Neural progenitor cell (in vitro differentiated cells): ENCODE results near the gene PRR19. TPM values are rescaled to one million over a fixed set of nuclear protein-coding genes. Genes with fewer than 3 reads are reported as not detected.

Source experiments
- DNase-seq: peaks from one replicate; pipeline ENCODE4 v3.0.0-alpha.2; 2016; ENCODE audit warnings: low spot score
- H2AFZ ChIP-seq: fragments of 200-600 bp; sonication (generic); replicated peaks from 2 replicates; pipeline ENCODE4 v1.6.1; 2016; ENCODE audit warnings: antibody characterized with exemption
- H3F3A ChIP-seq: fragments of 200-600 bp; sonication (generic); 2 replicates; pipeline ENCODE4 v1.6.1; 2016; ENCODE audit warnings: antibody characterized with exemption, low read depth
- H3K27ac ChIP-seq: fragments of 200-600 bp; sonication (generic); 2 replicates; pipeline ENCODE4 v1.5.1; 2016; ENCODE audit warnings: mild to moderate bottlenecking
- H3K27me3 ChIP-seq: fragments of 200-600 bp; sonication (generic); 2 replicates; pipeline ENCODE4 v1.6.1; 2016; ENCODE audit warnings: mild to moderate bottlenecking, moderate library complexity
- H3K36me3 ChIP-seq: fragments of 200-600 bp; sonication (generic); 2 replicates; pipeline ENCODE4 v1.5.1; 2016
- H3K4me1 ChIP-seq: fragments of 200-600 bp; sonication (generic); 2 replicates; pipeline ENCODE4 v1.6.1; 2016; ENCODE audit warnings: mixed run types
- H3K4me2 ChIP-seq: fragments of 200-600 bp; sonication (generic); 2 replicates; pipeline ENCODE4 v1.6.1; 2016
- H3K4me3 ChIP-seq: fragments of 200-600 bp; sonication (generic); 2 replicates; pipeline ENCODE4 v1.5.1; 2016
- H3K79me2 ChIP-seq: fragments of 200-600 bp; sonication (generic); 2 replicates; pipeline ENCODE4 v1.6.1; 2016; ENCODE audit warnings: low read depth
- H3K9ac ChIP-seq: fragments of 200-600 bp; sonication (generic); 2 replicates; pipeline ENCODE4 v1.6.1; 2016
- H3K9me3 ChIP-seq: fragments of 200-600 bp; sonication (generic); 2 replicates; pipeline ENCODE4 v1.5.1; 2016; ENCODE audit warnings: low read depth
- H4K20me1 ChIP-seq: fragments of 200-600 bp; sonication (generic); 2 replicates; pipeline ENCODE4 v1.6.1; 2016; ENCODE audit warnings: low read depth
- H3K27ac Mint-ChIP-seq: 3 replicates; pipeline ENCODE4 v1.8.0; 2021; ENCODE audit warnings: mixed read lengths
- H3K27me3 Mint-ChIP-seq: 2 replicates; pipeline ENCODE4 v1.8.0; 2022; ENCODE audit warnings: low read depth, mild to moderate bottlenecking, inconsistent platforms, moderate library complexity, mixed read lengths; ENCODE audit not compliant: insufficient read depth
- H3K36me3 Mint-ChIP-seq: 3 replicates; pipeline ENCODE4 v1.8.0; 2021; ENCODE audit warnings: mixed read lengths
- H3K4me1 Mint-ChIP-seq: 3 replicates; pipeline ENCODE4 v1.8.0; 2021; ENCODE audit warnings: mixed read lengths
- H3K4me3 Mint-ChIP-seq: 3 replicates; pipeline ENCODE4 v1.8.0; 2021; ENCODE audit warnings: mild to moderate bottlenecking, moderate library complexity, mixed read lengths
- H3K9me3 Mint-ChIP-seq: 3 replicates; pipeline ENCODE4 v1.8.0; 2020; ENCODE audit warnings: mixed read lengths
- EZH2 ChIP-seq: fragments of 200-600 bp; sonication (generic); IDR thresholded peaks from 2 replicates; pipeline ENCODE4 v1.6.1; 2017; ENCODE audit warnings: antibody characterized with exemption, mild to moderate bottlenecking, moderate library complexity
- EZH2phosphoT487 ChIP-seq: fragments of 200-600 bp; sonication (generic); IDR thresholded peaks from 2 replicates; pipeline ENCODE4 v1.6.1; 2017; ENCODE audit warnings: antibody characterized with exemption
- total RNA-seq: library from RNA; depleted of rRNA; stranded (reverse); fragments of >200 nt; gene quantifications from 2 replicates; pipeline ENCODE4 v1.2.3, GENCODE V29; 2015; ENCODE audit warnings: low replicate concordance
- TF ChIP-seq, protein P1 (sequence below): fragments of 200-600 bp; sonication (generic); IDR thresholded peaks from 2 replicates; pipeline ENCODE4 v1.5.1; 2017; ENCODE audit warnings: antibody characterized with exemption, mild to moderate bottlenecking

Gene PRR19
- total RNA-seq, 1 donor from 2014 or later, result 1.0 TPM

DNA sequence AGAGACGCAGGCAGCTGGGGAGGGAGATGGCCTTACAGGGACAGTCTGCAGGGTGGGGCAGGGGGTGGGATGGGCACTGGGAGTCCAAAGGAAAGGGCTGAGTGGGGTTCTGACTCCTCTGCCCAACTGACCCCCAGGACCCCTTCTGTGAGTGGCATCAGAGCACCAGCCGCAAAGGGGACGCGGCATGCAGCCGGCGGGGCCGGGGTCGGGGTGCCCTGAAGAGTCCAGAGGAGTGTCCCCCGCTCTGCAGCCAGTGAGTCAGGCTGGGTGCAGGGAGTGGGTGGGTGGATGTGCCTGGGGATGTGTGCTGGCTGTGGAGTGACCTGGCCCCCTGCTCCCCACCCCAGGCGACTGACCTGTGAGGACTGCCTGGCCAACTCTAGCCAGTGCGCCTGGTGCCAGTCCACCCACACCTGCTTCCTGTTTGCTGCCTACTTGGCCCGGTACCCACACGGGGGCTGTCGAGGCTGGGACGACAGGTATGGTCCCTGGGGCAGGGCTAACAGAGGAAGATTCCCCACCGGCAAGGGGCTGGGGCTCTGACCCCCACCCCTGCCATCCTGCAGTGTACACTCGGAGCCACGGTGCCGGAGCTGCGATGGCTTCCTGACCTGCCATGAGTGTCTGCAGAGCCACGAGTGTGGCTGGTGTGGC lies 49.3 kb downstream of the PRR19 start:
- Mint-ChIP-seq H3K27ac (no peak overlapping the region), H3K36me3 (peaks cover 26% of the 10 kb centered on the region), H3K27me3 (peaks cover 8% of the 10 kb centered on the region), H3K4me3 (no peak overlapping the region), H3K4me1 (peaks cover 27% of the 10 kb centered on the region), H3K9me3 (no peaks in the 10 kb centered on the region)
- Histone ChIP-seq H3K9me3 (no peaks in the 10 kb centered on the region), H3K36me3 (no peaks in the 10 kb centered on the region), H4K20me1 (no peaks in the 10 kb centered on the region), H3K27ac (no peak overlapping the region), H3K9ac (no peak overlapping the region), H3K4me1 (no peaks in the 10 kb centered on the region), H3K4me3 (no peak overlapping the region), H3K4me2 (no peak overlapping the region), H3K27me3 (no peaks in the 10 kb centered on the region), H3F3A (no peaks in the 10 kb centered on the region), H3K79me2 (no peaks in the 10 kb centered on the region), H2AFZ (no peak overlapping the region)
- no peak for DNase-seq
- no peak for TF ChIP-seq EZH2
- TF ChIP-seq, protein P1, sequence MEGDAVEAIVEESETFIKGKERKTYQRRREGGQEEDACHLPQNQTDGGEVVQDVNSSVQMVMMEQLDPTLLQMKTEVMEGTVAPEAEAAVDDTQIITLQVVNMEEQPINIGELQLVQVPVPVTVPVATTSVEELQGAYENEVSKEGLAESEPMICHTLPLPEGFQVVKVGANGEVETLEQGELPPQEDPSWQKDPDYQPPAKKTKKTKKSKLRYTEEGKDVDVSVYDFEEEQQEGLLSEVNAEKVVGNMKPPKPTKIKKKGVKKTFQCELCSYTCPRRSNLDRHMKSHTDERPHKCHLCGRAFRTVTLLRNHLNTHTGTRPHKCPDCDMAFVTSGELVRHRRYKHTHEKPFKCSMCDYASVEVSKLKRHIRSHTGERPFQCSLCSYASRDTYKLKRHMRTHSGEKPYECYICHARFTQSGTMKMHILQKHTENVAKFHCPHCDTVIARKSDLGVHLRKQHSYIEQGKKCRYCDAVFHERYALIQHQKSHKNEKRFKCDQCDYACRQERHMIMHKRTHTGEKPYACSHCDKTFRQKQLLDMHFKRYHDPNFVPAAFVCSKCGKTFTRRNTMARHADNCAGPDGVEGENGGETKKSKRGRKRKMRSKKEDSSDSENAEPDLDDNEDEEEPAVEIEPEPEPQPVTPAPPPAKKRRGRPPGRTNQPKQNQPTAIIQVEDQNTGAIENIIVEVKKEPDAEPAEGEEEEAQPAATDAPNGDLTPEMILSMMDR, result no peak
- TF ChIP-seq EZH2phosphoT487, result no peak

DNA sequence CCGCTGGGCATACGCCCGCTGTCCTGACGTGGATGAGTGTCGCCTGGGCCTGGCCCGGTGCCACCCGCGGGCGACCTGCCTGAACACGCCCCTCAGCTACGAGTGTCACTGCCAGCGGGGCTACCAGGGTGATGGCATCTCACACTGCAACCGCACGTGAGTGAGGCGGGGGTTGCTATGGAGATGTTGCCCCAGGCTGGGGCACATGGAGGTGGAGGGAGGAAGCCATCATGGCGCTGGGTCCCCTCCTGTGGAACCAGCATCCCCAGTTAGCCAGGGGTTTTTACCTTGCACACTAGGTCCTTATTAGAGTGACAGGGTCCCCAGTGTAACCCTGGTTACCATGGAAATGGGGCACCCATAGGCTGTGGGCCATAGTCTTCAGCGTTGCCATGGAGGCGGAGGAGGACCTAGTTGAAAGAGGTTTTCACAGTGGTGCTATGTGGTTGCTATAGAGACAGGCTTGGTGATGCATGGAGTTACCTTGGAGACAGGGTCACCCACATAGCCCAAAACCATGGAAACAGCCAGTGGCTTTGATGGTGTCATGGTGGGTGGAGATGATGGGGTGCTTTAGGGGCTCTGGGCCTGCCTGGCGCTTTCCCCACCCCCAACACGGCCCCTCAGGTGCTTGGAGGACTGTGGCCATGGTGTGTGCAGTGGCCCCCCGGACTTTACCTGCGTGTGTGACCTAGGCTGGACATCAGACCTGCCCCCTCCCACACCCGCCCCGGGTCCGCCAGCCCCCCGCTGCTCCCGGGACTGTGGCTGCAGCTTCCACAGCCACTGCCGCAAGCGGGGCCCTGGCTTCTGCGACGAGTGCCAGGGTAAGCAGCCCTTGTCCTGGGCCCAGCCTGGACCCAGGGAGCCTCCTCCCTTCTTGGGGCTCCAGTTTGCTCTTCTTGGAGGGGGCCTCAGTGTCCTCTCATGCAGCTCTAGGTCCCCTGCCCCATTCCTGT lies 50.6 kb downstream of the PRR19 start:
- Histone ChIP-seq H3K4me3 (no peak overlapping the region), H3K4me1 (no peaks in the 10 kb centered on the region), H3K27me3 (no peaks in the 10 kb centered on the region), H3K36me3 (no peaks in the 10 kb centered on the region), H3K27ac (no peak overlapping the region), H3K79me2 (no peaks in the 10 kb centered on the region), H3K4me2 (no peak overlapping the region), H4K20me1 (no peaks in the 10 kb centered on the region), H3K9ac (no peak overlapping the region), H3F3A (no peaks in the 10 kb centered on the region), H2AFZ (no peak overlapping the region), H3K9me3 (no peaks in the 10 kb centered on the region)
- TF ChIP-seq EZH2 (no peak), EZH2phosphoT487 (no peak)
- H3K36me3 Mint-ChIP-seq, result peaks cover 26% of the 10 kb centered on the region
- DNase-seq, result peak; percentile 14
- no peaks in the 10 kb centered on the region for H3K9me3 Mint-ChIP-seq
- H3K27me3 Mint-ChIP-seq, result peaks cover 7% of the 10 kb centered on the region
- peaks cover 27% of the 10 kb centered on the region for H3K4me1 Mint-ChIP-seq
- peak overlapping the region; percentile 62 for H3K4me3 Mint-ChIP-seq
- peak overlapping the region; percentile 90 for H3K27ac Mint-ChIP-seq

DNA sequence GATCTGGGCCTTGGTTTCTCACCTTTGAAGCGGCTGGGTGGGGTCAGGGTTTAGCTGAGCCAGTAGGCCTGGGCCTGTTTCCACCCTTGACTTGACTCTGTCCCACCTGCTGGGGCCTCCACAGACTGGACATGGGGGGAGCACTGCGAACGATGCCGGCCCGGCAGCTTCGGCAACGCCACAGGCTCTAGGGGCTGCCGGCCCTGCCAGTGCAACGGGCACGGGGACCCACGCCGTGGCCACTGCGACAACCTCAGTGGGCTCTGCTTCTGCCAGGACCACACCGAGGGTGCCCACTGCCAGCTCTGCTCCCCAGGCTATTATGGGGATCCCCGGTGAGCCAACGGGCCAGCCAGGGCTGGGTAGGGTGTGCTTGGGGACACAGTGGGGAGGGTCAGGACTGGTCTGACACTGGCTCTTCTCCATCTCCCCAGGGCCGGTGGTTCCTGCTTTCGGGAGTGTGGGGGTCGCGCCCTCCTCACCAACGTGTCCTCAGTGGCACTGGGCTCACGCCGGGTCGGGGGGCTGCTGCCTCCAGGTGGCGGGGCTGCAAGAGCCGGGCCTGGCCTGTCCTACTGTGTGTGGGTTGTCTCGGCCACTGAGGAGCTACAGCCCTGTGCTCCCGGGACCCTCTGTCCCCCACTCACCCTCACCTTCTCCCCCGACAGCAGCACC lies 51.5 kb downstream of the PRR19 start:
- H3K4me3 ChIP-seq, result no peak overlapping the region
- Mint-ChIP-seq H3K27ac (peak overlapping the region; percentile 90), H3K4me3 (peak overlapping the region; percentile 55), H3K9me3 (no peaks in the 10 kb centered on the region), H3K36me3 (peaks cover 21% of the 10 kb centered on the region), H3K4me1 (peaks cover 27% of the 10 kb centered on the region), H3K27me3 (peaks cover 2% of the 10 kb centered on the region)
- H3K4me2 ChIP-seq, result no peak overlapping the region
- H2AFZ ChIP-seq, result no peak overlapping the region
- no peak overlapping the region for H3K9ac ChIP-seq
- H3K9me3 ChIP-seq, result no peaks in the 10 kb centered on the region
- no peak overlapping the region for H3K27ac ChIP-seq
- no peak for DNase-seq
- no peaks in the 10 kb centered on the region for H3K36me3 ChIP-seq
- no peaks in the 10 kb centered on the region for H3K79me2 ChIP-seq
- TF ChIP-seq, protein P1, result no peak
- TF ChIP-seq EZH2 (no peak), EZH2phosphoT487 (no peak)
- no peaks in the 10 kb centered on the region for H3K4me1 ChIP-seq
- no peaks in the 10 kb centered on the region for H3F3A ChIP-seq
- no peaks in the 10 kb centered on the region for H3K27me3 ChIP-seq
- H4K20me1 ChIP-seq, result no peaks in the 10 kb centered on the region
